Activated B cell treated with CpG ODN at 0.5 μM for 24 hours (primary cell): ENCODE data around the gene IL1A. TPM values are rescaled to one million over a fixed set of nuclear protein-coding genes. Genes with fewer than 3 reads are reported as not detected.
A peak's percentile ranks its signal among the peaks of the same experiment; 100 is the strongest.

Experiments
- ATAC-seq: fragments of 200-7000 bp; cut with Tn5 transposase; one replicate; pipeline ENCODE4 v1.10.0; 2021; ENCODE audit warnings: low read depth, mild to moderate bottlenecking, moderate library complexity
- CTCF ChIA-PET: fragments of 350-600 bp; sonication (Branson Sonifier 250); formaldehyde crosslinking; loops from one replicate; lab custom pipeline; 2021; ENCODE audit warnings: antibody characterized with exemption; lab: Charles Lee
- POLR2A ChIA-PET: fragments of 350-600 bp; sonication (Branson Sonifier 250); formaldehyde crosslinking; loops from one replicate; lab custom pipeline; 2021; ENCODE audit warnings: antibody characterized with exemption; lab: Charles Lee
- DNase-seq: peaks from one replicate; pipeline ENCODE4 v3.0.0; 2022
- H3K27ac Mint-ChIP-seq: one replicate; pipeline ENCODE4 v1.8.0; 2020; ENCODE audit warnings: mixed read lengths
- H3K27me3 Mint-ChIP-seq: one replicate; pipeline ENCODE4 v1.8.0; 2021; ENCODE audit warnings: mixed read lengths
- H3K36me3 Mint-ChIP-seq: one replicate; pipeline ENCODE4 v1.8.0; 2021; ENCODE audit warnings: low read depth, mixed read lengths
- H3K4me1 Mint-ChIP-seq: one replicate; pipeline ENCODE4 v1.8.0; 2021; ENCODE audit warnings: mixed read lengths
- H3K4me3 Mint-ChIP-seq: one replicate; pipeline ENCODE4 v1.8.0; 2020; ENCODE audit warnings: mild to moderate bottlenecking, mixed read lengths
- H3K9me3 Mint-ChIP-seq: one replicate; pipeline ENCODE4 v1.8.0; 2020; ENCODE audit warnings: mixed read lengths
- CTCF ChIP-seq: fragments of 200-600 bp; IDR thresholded peaks from one replicate; pipeline ENCODE4 v1.8.0; 2022; ENCODE audit warnings: antibody characterized with exemption, mild to moderate bottlenecking
- intact Hi-C: fragments of 100-400 bp; cut with micrococcal nuclease; formaldehyde crosslinking; loops from one replicate; pipeline ENCODE4 v1.15.1; 2024
- total RNA-seq: library from RNA; stranded (reverse); gene quantifications from 2 replicates; pipeline ENCODE4 v1.2.3, GENCODE V29; 2022

IL1A gene
- total RNA-seq, 1 donor from 2014 or later: 1.9 TPM

DNA sequence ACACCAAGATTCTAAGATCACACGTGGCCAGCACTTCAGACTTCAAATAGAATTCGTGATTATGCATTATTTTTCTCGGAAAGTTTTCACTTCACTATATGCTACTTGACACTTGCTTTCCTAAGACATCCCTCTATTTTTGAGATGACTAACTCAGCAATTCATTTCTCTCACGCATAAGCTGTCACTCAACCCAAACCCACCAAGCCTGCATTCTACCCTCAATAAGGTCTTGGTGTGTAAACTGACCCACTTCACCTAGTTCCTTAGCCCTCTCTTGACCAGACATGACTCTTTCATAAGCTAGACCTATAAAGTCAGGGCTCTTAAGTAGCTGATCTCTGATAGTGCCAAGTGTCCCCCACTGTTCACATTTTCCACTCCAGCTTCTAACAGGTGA is 31.6 kb downstream of the IL1A start:
- Mint-ChIP-seq H3K36me3 (no peaks in the 10 kb centered on the region), H3K9me3 (no peaks in the 10 kb centered on the region), H3K4me3 (no peak overlapping the region), H3K27me3 (no peaks in the 10 kb centered on the region), H3K4me1 (peaks cover 18% of the 10 kb centered on the region), H3K27ac (no peak overlapping the region)
- CTCF ChIA-PET: interaction anchor here (0.8 to 10.3 kb wide), 4 partner anchors 9 to 206 kb away, joined by 3 to 302 read pairs (median 7); no protein-coding TSS in a partner anchor
- POLR2A ChIA-PET: interaction anchor here (0.6 to 1.0 kb wide), 2 partner anchors 62 to 129 kb away, joined by 3 to 7 read pairs; no protein-coding TSS in a partner anchor
- intact Hi-C loops: no loop called here
- no peak for ATAC-seq
- no peak for TF ChIP-seq CTCF
- DNase-seq: no peak

DNA sequence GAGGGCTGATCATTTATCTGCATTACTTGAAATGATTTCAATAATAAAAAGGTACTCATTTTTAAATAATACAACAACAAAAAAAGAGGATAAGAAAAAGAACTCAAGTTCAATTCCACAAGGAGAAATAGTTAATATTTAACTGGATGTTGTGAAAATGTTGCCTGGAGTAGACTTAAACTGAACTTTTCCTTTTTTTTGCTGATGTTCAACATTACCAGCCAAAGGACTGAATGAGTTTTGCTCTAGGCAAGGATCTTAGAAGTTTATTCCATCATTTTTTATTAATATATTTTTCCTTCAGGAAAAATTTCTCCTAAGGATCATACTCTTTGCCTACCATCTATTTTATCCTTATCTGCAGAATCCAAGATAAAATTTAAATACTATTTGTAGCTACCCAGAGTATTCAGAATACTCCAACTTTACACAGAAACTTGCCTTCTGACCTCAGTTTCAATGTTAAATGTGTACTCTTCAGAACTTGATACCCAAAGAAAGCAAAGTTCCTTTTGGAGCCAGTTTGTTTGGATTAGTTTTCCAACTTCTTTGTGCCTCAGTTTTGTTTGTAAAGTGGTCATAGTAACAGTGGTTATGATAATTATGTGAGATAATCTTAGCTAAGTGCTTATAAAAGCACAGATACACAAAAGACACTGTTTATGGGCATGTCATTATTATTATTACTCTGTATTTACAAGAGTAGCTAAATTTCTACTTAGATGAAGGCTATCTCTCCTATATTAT is 32.7 kb downstream of the IL1A start:
- no peak for TF ChIP-seq CTCF
- Mint-ChIP-seq H3K36me3 (no peaks in the 10 kb centered on the region), H3K4me3 (no peak overlapping the region), H3K9me3 (no peaks in the 10 kb centered on the region), H3K27ac (no peak overlapping the region), H3K4me1 (peaks cover 18% of the 10 kb centered on the region), H3K27me3 (no peaks in the 10 kb centered on the region)
- ChIA-PET POLR2A (no interaction called here), CTCF (interaction anchor here (0.8 to 10.3 kb wide), 4 partner anchors 7 to 207 kb away, joined by 3 to 302 read pairs (median 7); no protein-coding TSS in a partner anchor)
- DNase-seq (no peak), ATAC-seq (no peak)
- intact Hi-C loops: no loop called here

DNA sequence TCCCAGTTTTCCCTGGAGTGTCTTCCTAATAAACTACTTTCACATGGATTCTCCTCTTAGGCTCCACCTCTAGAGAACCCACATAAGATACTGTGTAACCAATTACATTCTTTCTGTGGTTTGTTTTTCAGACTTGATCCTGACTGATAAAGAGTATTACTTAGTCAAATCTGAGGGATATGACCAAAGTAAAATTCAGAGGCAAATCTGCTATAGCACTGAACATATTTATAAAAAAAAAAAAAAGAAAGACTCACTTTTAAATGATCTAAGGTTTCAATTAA is 33.8 kb downstream of the IL1A start:
- ChIA-PET POLR2A (interaction anchor here (0.8 to 2.0 kb wide), 4 partner anchors 31 to 135 kb away, joined by 3 to 9 read pairs (median 6); no protein-coding TSS in a partner anchor), CTCF (interaction anchor here (1.3 to 10.3 kb wide), 6 partner anchors 9 to 209 kb away, joined by 5 to 302 read pairs (median 21); no protein-coding TSS in a partner anchor)
- no peaks in the 10 kb centered on the region for H3K27me3 Mint-ChIP-seq

GRCh38 chr2:112749755-112750559 is 34.3 kb downstream of the IL1A start:
- H3K9me3 Mint-ChIP-seq: no peaks in the 10 kb centered on the region
- POLR2A ChIA-PET: interaction anchor here (0.6 to 2.0 kb wide), 7 partner anchors 32 to 135 kb away, joined by 3 to 9 read pairs (median 3); no protein-coding TSS in a partner anchor
- intact Hi-C loops: loop anchor here (1.0 to 2.0 kb wide), 6 partner anchors 15 to 209 kb away; no protein-coding TSS in a partner anchor
- peaks cover 12% of the 10 kb centered on the region for H3K4me1 Mint-ChIP-seq
- H3K4me3 Mint-ChIP-seq: no peak overlapping the region
- ATAC-seq: peak; percentile 92
- H3K27ac Mint-ChIP-seq: peak overlapping the region; percentile 16
- TF ChIP-seq CTCF: no peak
- H3K36me3 Mint-ChIP-seq: no peaks in the 10 kb centered on the region
- DNase-seq: peak; percentile 71
- CTCF ChIA-PET: interaction anchor here (0.6 to 10.3 kb wide), 27 partner anchors 10 to 211 kb away, joined by 3 to 302 read pairs (median 4); no protein-coding TSS in a partner anchor
- no peaks in the 10 kb centered on the region for H3K27me3 Mint-ChIP-seq

More for the DNA sequence above, 33.8 kb downstream of the IL1A start:
- no peak for TF ChIP-seq CTCF
- Mint-ChIP-seq H3K4me1 (peaks cover 14% of the 10 kb centered on the region), H3K4me3 (no peak overlapping the region), H3K9me3 (no peaks in the 10 kb centered on the region), H3K27ac (no peak overlapping the region), H3K36me3 (no peaks in the 10 kb centered on the region)
- no peak for DNase-seq
- ATAC-seq: no peak
- intact Hi-C loops: no loop called here
